CD4-positive, alpha-beta T cell treated with Interleukin-17A for 4 hours (primary cell): ENCODE data around the gene FERMT3.
A peak's percentile ranks its signal among the peaks of the same experiment; 100 is the strongest.

ENCODE experiments used
- DNase-seq: peaks from one replicate; pipeline ENCODE4 v3.0.0-alpha.2; 2020; ENCODE audit warnings: mixed read lengths

The FERMT3 gene

GRCh38 chr11:64222651-64223000 lies 16.1 kb downstream of the FERMT3 start:
- DNase-seq, result no peak

GRCh38 chr11:64223001-64223651 lies 16.6 kb downstream of the FERMT3 start:
- no peak for DNase-seq

GRCh38 chr11:64224151-64224890 lies 17.8 kb downstream of the FERMT3 start:
- no peak for DNase-seq

- DNase-seq, result no peak
Observed at GRCh38 chr11:64224891-64225607, 18.5 kb downstream of the FERMT3 start.

- DNase-seq, result peak; percentile 96
Observed at GRCh38 chr11:64225608-64226506, 19.3 kb downstream of the FERMT3 start, which contains the start of the genes NUDT22 and TRPT1. TSS of gene NUDT22 (plus strand) at chr11:64226274. CDS start at chr11:64226653, 379 bp downstream. TSS of gene TRPT1 (minus strand) at chr11:64226186. CDS start at chr11:64225860, 326 bp downstream.

- peak; percentile 72 for DNase-seq
Observed at GRCh38 chr11:64226507-64227051, 20.1 kb downstream of the FERMT3 start.

- no peak for DNase-seq
Observed at GRCh38 chr11:64227405-64227956, 21.0 kb downstream of the FERMT3 start.

- no peak for DNase-seq
Observed at GRCh38 chr11:64229090-64229743, 22.7 kb downstream of the FERMT3 start.

GRCh38 chr11:64229744-64230170 lies 23.2 kb downstream of the FERMT3 start:
- DNase-seq, result no peak

- DNase-seq, result peak; percentile 94
Observed at GRCh38 chr11:64230171-64230984, 23.9 kb downstream of the FERMT3 start, which contains the start of gene DNAJC4. TSS of gene DNAJC4 (plus strand) at chr11:64230548. CDS start at chr11:64230855, 307 bp downstream.

GRCh38 chr11:64230985-64231365 lies 24.5 kb downstream of the FERMT3 start:
- DNase-seq, result no peak

GRCh38 chr11:64231546-64231945 lies 25.0 kb downstream of the FERMT3 start:
- no peak for DNase-seq

- no peak for DNase-seq
Observed at GRCh38 chr11:64232182-64232966, 25.9 kb downstream of the FERMT3 start.

- no peak for DNase-seq
Observed at GRCh38 chr11:64232967-64233315, 26.4 kb downstream of the FERMT3 start.

GRCh38 chr11:64233913-64234586 lies 27.5 kb downstream of the FERMT3 start, which contains the start of gene VEGFB:
TSS of gene VEGFB (plus strand) at chr11:64234584. CDS start at chr11:64234834, 250 bp downstream.
- DNase-seq, result peak; percentile 86

- peak; percentile 73 for DNase-seq
Observed at GRCh38 chr11:64234647-64235379, 28.3 kb downstream of the FERMT3 start.

- no peak for DNase-seq
Observed at GRCh38 chr11:64235437-64236161, 29.1 kb downstream of the FERMT3 start.
